K562 (cell line): ENCODE measurements around the gene LRRC47. TPM values are rescaled to one million over a fixed set of nuclear protein-coding genes. Genes with fewer than 3 reads are reported as not detected.

ENCODE experiments used
- ADNP ChIP-seq: fragments of 200-800 bp; sonication (Bioruptor generic); IDR thresholded peaks from 2 replicates; pipeline ENCODE4 v1.6.1; 2016; ENCODE audit warnings: missing genetic modification characterization, missing compliant biosample characterization
- ATF1 ChIP-seq, 2 experiments: fragments of 450-650 bp in 1 of 2; IDR thresholded peaks; 2 replicates each; pipeline ENCODE4 v1.6.1; 2016; ENCODE audit warnings: missing compliant biosample characterization in 1 of 2, missing genetic modification characterization in 1 of 2
- E2F3 ChIP-seq: fragments of 250-450 bp; sonication (Bioruptor Pico); IDR thresholded peaks from 2 replicates; pipeline ENCODE4 v1.4.0; 2020; ENCODE audit warnings: mild to moderate bottlenecking
- GTF2E2 ChIP-seq: fragments of 200-800 bp; sonication (Bioruptor generic); IDR thresholded peaks from 2 replicates; pipeline ENCODE4 v1.6.1; 2016; ENCODE audit warnings: missing genetic modification characterization, missing compliant biosample characterization
- KAT7 ChIP-seq: sonication (generic); formaldehyde crosslinking; IDR thresholded peaks from 2 replicates; pipeline ENCODE4 v1.8.0; 2022; ENCODE audit warnings: missing genetic modification reagents, mild to moderate bottlenecking, borderline replicate concordance
- MEIS2 ChIP-seq: fragments of 450-650 bp; IDR thresholded peaks from 2 replicates; pipeline ENCODE4 v1.6.1; 2014; ENCODE audit warnings: mild to moderate bottlenecking; ENCODE audit not compliant: partially characterized antibody
- MYC ChIP-seq, 2 experiments: fragments of 250-450 bp in 1 of 2; sonication (Bioruptor Pico) in 1 of 2; IDR thresholded peaks; 2 replicates each; pipeline versions ENCODE4 v1.5.1 to v1.6.1; 2012 to 2021; ENCODE audit warnings: low read depth in 2 of 2, borderline replicate concordance in 1 of 2, improper control_type of control experiment in 1 of 2, low read length in 1 of 2, mild to moderate bottlenecking in 1 of 2, moderate library complexity in 1 of 2
- PCBP1 ChIP-seq: fragments of 200-400 bp; formaldehyde crosslinking; IDR thresholded peaks from 2 replicates; pipeline ENCODE4 v1.6.1; 2018; ENCODE audit warnings: mild to moderate bottlenecking, low read depth, low read length; ENCODE audit not compliant: poor library complexity, severe bottlenecking
- PML ChIP-seq: IDR thresholded peaks from 2 replicates; pipeline ENCODE4 v1.6.1; 2012; ENCODE audit warnings: low read length, inconsistent platforms
- ZFP30 ChIP-seq: fragments of 250-450 bp; sonication (Bioruptor Pico); IDR thresholded peaks from 2 replicates; pipeline ENCODE4 v1.8.0; 2022; ENCODE audit warnings: moderate library complexity, mild to moderate bottlenecking, inconsistent platforms, borderline replicate concordance
- ZNF184 ChIP-seq: sonication (generic); formaldehyde crosslinking; IDR thresholded peaks from 2 replicates; pipeline ENCODE4 v1.5.0; 2020; ENCODE audit warnings: missing genetic modification reagents
- ZNF324 ChIP-seq: fragments of 250-450 bp; sonication (Bioruptor Pico); IDR thresholded peaks from 2 replicates; pipeline ENCODE4 v1.4.0; 2020; ENCODE audit warnings: mild to moderate bottlenecking
- ZNF586 ChIP-seq: fragments of 450-650 bp; formaldehyde crosslinking; conservative IDR thresholded peaks from 2 replicates; pipeline ENCODE4 v1.4.0; 2020; ENCODE audit warnings: mild to moderate bottlenecking, moderate library complexity
- polyA plus RNA-seq, 8 experiments: library from polyadenylated mRNA; depleted of rRNA in 4 of 8; stranded (reverse) in 5 of 8; unstranded in 3 of 8; fragments of >200 nt; fragmentation: Nextera tagmentation in 2 of 8; fragmentation: Illumina TruSeq in 1 of 8; extraction: Ambion mirVana in 2 of 8; extraction: Trizol in 1 of 8; gene quantifications; 2 replicates each; pipeline versions ENCODE4 v1.2.1 to v1.2.3, GENCODE V29; 2011 to 2014; ENCODE audit warnings: inconsistent platforms in 1 of 8, missing spikeins in 1 of 8
- total RNA-seq, 7 experiments: library from RNA; depleted of rRNA in 6 of 7; stranded (reverse); fragments of >200 nt in 6 of 7; fragmentation: Illumina TruSeq in 2 of 7; extraction: Trizol in 2 of 7; gene quantifications; 2 replicates each; pipeline versions ENCODE4 v1.2.1 to v1.2.3, GENCODE V29; 2011 to 2021; ENCODE audit warnings: low replicate concordance in 1 of 7
- TF ChIP-seq, protein P1 (sequence below): sonication (generic); formaldehyde crosslinking; IDR thresholded peaks from 2 replicates; pipeline ENCODE4 v1.8.0; 2022; ENCODE audit warnings: mild to moderate bottlenecking, missing genetic modification reagents
- TF ChIP-seq, protein P2 (sequence below): fragments of 250-450 bp; sonication (Bioruptor Pico); IDR thresholded peaks from 2 replicates; pipeline ENCODE4 v1.9.0; 2021; ENCODE audit warnings: mild to moderate bottlenecking, inconsistent platforms
- TF ChIP-seq, protein P3 (sequence below), 2 experiments: fragments of 450-650 bp; conservative IDR thresholded peaks; 2 replicates each; pipeline ENCODE4 v1.6.1; 2017; ENCODE audit warnings: mild to moderate bottlenecking in 2 of 2, moderate library complexity in 2 of 2
- TF ChIP-seq, protein P4 (sequence below): fragments of 450-650 bp; formaldehyde crosslinking; IDR thresholded peaks from 2 replicates; pipeline ENCODE4 v1.4.0; 2020; ENCODE audit warnings: mild to moderate bottlenecking, moderate library complexity

Gene LRRC47
- total and polyA plus RNA-seq, 9 of the 15 experiments (the other 6 are each of a cell fraction or from before 2014, with no cell fraction given) = 4.6 to 68.0 (median 35.9) TPM

DNA sequence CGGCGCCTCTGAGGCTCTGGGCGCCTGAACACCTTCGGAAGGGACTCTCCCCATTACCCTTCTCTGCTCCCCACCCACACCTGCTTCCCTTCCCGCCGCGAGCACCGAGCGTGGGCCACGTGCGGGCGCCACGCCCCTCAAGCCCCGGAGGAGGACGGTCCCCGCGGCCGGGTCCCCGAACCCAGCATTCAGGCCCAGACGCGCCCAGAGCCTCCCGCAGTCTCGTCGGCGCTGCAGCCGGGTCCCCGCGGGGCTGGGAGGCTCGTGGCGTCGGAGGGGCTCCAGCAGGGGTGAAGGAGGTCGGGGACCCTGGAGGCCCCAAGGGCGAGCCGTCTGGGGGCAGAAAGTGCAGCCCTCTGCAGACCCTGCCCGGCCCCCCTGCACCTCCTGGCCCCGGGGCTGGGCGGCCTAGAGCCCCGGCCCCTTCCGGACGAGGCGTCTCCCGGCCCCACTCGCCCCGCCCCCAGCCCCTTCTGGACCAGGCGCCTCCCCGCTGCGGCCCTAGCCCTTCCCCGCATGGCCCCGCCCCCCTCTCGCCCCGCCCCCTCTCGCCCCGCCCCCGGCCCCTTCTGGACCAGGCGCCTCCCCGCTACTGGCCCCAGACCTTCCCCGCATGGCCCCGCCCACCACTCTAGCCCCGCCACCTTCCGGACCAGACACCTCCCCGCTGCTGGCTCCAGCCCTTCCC, 24.1 kb downstream of the LRRC47 start (continued):
- TF ChIP-seq, protein P1, sequence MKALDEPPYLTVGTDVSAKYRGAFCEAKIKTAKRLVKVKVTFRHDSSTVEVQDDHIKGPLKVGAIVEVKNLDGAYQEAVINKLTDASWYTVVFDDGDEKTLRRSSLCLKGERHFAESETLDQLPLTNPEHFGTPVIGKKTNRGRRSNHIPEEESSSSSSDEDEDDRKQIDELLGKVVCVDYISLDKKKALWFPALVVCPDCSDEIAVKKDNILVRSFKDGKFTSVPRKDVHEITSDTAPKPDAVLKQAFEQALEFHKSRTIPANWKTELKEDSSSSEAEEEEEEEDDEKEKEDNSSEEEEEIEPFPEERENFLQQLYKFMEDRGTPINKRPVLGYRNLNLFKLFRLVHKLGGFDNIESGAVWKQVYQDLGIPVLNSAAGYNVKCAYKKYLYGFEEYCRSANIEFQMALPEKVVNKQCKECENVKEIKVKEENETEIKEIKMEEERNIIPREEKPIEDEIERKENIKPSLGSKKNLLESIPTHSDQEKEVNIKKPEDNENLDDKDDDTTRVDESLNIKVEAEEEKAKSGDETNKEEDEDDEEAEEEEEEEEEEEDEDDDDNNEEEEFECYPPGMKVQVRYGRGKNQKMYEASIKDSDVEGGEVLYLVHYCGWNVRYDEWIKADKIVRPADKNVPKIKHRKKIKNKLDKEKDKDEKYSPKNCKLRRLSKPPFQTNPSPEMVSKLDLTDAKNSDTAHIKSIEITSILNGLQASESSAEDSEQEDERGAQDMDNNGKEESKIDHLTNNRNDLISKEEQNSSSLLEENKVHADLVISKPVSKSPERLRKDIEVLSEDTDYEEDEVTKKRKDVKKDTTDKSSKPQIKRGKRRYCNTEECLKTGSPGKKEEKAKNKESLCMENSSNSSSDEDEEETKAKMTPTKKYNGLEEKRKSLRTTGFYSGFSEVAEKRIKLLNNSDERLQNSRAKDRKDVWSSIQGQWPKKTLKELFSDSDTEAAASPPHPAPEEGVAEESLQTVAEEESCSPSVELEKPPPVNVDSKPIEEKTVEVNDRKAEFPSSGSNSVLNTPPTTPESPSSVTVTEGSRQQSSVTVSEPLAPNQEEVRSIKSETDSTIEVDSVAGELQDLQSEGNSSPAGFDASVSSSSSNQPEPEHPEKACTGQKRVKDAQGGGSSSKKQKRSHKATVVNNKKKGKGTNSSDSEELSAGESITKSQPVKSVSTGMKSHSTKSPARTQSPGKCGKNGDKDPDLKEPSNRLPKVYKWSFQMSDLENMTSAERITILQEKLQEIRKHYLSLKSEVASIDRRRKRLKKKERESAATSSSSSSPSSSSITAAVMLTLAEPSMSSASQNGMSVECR (CRISPR knock-in tag) = peak; percentile 74
- TF ChIP-seq GTF2E2 (tag) (no peak), ZNF324 (CRISPR knock-in tag) (0 out of 2 replicates have a peak, but pooled peaks have one; percentile 32), E2F3 (CRISPR knock-in tag) (peak; percentile 78; the same call in 1 of the 2 replicates), ADNP (tag) (no peak), KAT7 (peak; percentile 79; the same call in 1 of the 2 replicates), ZNF586 (CRISPR knock-in tag) (no peak), PML (0 out of 2 replicates have a peak, but pooled peaks have one; percentile 24), ATF1 (CRISPR knock-in tag; IDR thresholded peaks at IDR 0.05) (no peak), ATF1 (tag; IDR thresholded peaks at IDR 0.05) (peak; percentile 23; the same call in 1 of the 2 replicates), ZNF184 (CRISPR knock-in tag) (no peak), MYC (IDR thresholded peaks at IDR 0.05; ENCODE audit: low read depth, low read length) (peak; percentile 86), MYC (CRISPR knock-in tag; IDR thresholded peaks at IDR 0.05; ENCODE audit: borderline replicate concordance, low read depth) (no peak), ZFP30 (CRISPR knock-in tag) (no peak), MEIS2 (no peak), PCBP1 (peak; percentile 53)
- TF ChIP-seq, protein P2, sequence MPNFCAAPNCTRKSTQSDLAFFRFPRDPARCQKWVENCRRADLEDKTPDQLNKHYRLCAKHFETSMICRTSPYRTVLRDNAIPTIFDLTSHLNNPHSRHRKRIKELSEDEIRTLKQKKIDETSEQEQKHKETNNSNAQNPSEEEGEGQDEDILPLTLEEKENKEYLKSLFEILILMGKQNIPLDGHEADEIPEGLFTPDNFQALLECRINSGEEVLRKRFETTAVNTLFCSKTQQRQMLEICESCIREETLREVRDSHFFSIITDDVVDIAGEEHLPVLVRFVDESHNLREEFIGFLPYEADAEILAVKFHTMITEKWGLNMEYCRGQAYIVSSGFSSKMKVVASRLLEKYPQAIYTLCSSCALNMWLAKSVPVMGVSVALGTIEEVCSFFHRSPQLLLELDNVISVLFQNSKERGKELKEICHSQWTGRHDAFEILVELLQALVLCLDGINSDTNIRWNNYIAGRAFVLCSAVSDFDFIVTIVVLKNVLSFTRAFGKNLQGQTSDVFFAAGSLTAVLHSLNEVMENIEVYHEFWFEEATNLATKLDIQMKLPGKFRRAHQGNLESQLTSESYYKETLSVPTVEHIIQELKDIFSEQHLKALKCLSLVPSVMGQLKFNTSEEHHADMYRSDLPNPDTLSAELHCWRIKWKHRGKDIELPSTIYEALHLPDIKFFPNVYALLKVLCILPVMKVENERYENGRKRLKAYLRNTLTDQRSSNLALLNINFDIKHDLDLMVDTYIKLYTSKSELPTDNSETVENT (CRISPR knock-in tag) = peak; percentile 85
- TF ChIP-seq, protein P3, sequence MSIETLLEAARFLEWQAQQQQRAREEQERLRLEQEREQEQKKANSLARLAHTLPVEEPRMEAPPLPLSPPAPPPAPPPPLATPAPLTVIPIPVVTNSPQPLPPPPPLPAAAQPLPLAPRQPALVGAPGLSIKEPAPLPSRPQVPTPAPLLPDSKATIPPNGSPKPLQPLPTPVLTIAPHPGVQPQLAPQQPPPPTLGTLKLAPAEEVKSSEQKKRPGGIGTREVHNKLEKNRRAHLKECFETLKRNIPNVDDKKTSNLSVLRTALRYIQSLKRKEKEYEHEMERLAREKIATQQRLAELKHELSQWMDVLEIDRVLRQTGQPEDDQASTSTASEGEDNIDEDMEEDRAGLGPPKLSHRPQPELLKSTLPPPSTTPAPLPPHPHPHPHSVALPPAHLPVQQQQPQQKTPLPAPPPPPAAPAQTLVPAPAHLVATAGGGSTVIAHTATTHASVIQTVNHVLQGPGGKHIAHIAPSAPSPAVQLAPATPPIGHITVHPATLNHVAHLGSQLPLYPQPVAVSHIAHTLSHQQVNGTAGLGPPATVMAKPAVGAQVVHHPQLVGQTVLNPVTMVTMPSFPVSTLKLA (conservative IDR thresholded peaks at IDR 0.05) = peak; percentile 94 to 96
- TF ChIP-seq, protein P4, sequence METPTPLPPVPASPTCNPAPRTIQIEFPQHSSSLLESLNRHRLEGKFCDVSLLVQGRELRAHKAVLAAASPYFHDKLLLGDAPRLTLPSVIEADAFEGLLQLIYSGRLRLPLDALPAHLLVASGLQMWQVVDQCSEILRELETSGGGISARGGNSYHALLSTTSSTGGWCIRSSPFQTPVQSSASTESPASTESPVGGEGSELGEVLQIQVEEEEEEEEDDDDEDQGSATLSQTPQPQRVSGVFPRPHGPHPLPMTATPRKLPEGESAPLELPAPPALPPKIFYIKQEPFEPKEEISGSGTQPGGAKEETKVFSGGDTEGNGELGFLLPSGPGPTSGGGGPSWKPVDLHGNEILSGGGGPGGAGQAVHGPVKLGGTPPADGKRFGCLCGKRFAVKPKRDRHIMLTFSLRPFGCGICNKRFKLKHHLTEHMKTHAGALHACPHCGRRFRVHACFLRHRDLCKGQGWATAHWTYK (CRISPR knock-in tag) = 0 out of 2 replicates have a peak, but pooled peaks have one; percentile 26
